GM12873 (cell line): ENCODE measurements around the gene WWP2.

Experiments
- CTCF ChIP-seq: IDR thresholded peaks from 2 replicates; pipeline ENCODE4 v1.5.1; 2012; ENCODE audit warnings: low read depth, mild to moderate bottlenecking, moderate library complexity, low read length, control low read depth; ENCODE audit not compliant: insufficient read depth; ENCODE audit errors: missing control alignments

Gene WWP2

GRCh38 chr16:69823831-69824563 is 61.9 kb downstream of the WWP2 start:
- TF ChIP-seq CTCF = no peak

GRCh38 chr16:69827524-69827923 is 65.4 kb downstream of the WWP2 start:
- TF ChIP-seq CTCF = no peak

GRCh38 chr16:69829338-69829737 is 67.2 kb downstream of the WWP2 start:
- TF ChIP-seq CTCF = no peak

GRCh38 chr16:69830146-69830533 is 68.0 kb downstream of the WWP2 start:
- TF ChIP-seq CTCF = no peak

- no peak for TF ChIP-seq CTCF
Measured at GRCh38 chr16:69830534-69831211, 68.5 kb downstream of the WWP2 start.

GRCh38 chr16:69831212-69832123 is 69.3 kb downstream of the WWP2 start:
- no peak for TF ChIP-seq CTCF
